K562 (cell line): Measurements from ENCODE around the gene ST7. TPM values are rescaled to one million over a fixed set of nuclear protein-coding genes. Genes with fewer than 3 reads are reported as not detected.

Experiments used
- ATAC-seq: fragments of 200-7000 bp; cut with Tn5 transposase; 3 replicates; pipeline ENCODE4 v1.9.1; 2020; ENCODE audit warnings: moderate library complexity
- BruUV-seq: library from RNA; stranded (reverse); fragments of 400-500 nt; replicated peaks from 2 replicates; lab custom pipeline; 2021; lab: Mats Ljungman, UMichigan
- CTCF ChIA-PET: fragments of 300-600 bp; formaldehyde crosslinking; extraction: SDS; loops from one replicate; lab custom pipeline; 2021; ENCODE audit warnings: low intra/inter-chr PET ratio; lab: Yijun Ruan, JAX
- POLR2A ChIA-PET: fragments of 300-600, 350-650 bp; sonication (Branson Sonifier 250); formaldehyde crosslinking; extraction: SDS; loops from one replicate; lab custom pipeline; 2021; ENCODE audit warnings: antibody characterized with exemption, inconsistent platforms; lab: Yijun Ruan, JAX
- DNase-seq, 4 experiments: peaks; one replicate each; pipeline versions ENCODE4 v3.0.0 to v3.0.0-alpha.2; 2011 to 2018; ENCODE audit warnings: low spot score in 3 of 4, mixed read lengths in 3 of 4; ENCODE audit errors: extremely low read depth in 1 of 4
- FAIRE-seq: peaks from 2 replicates; lab custom pipeline; 2011; peaks lifted over from hg19 to GRCh38; lab: Jason Lieb, UNC
- H2AFZ ChIP-seq: 2 replicates; pipeline ENCODE4 v1.6.0; 2011; ENCODE audit warnings: low read depth, low read length, control low read depth, inconsistent platforms
- H3K27ac ChIP-seq: fragments of 200-600 bp; 3 replicates; pipeline ENCODE4 v1.8.0; 2011; ENCODE audit warnings: low read depth, mild to moderate bottlenecking, control low read depth, inconsistent platforms, low read length, moderate library complexity, mixed read lengths; ENCODE audit errors: extremely low read depth
- H3K27me3 ChIP-seq, 2 experiments: fragments of 300-600 bp in 1 of 2; 2 replicates in 1 of 2; 3 replicates in 1 of 2; pipeline versions ENCODE4 v1.6.0 to v1.8.0; 2011; ENCODE audit warnings: inconsistent platforms in 2 of 2, low read length in 2 of 2, mild to moderate bottlenecking in 1 of 2, mixed read lengths in 1 of 2, moderate library complexity in 1 of 2; ENCODE audit not compliant: control insufficient read depth in 2 of 2, insufficient read depth in 2 of 2
- H3K36me3 ChIP-seq: fragments of 300-600 bp; 3 replicates; pipeline ENCODE4 v1.8.0; 2011; ENCODE audit warnings: mild to moderate bottlenecking, low read length, inconsistent platforms; ENCODE audit not compliant: control insufficient read depth, insufficient read depth
- H3K4me1 ChIP-seq, 2 experiments: fragments of 200-600 bp in 1 of 2; replicated peaks in 1 of 2; 2 replicates in 1 of 2; 3 replicates in 1 of 2; pipeline versions ENCODE4 v1.5.1 to v1.8.0; 2011; ENCODE audit warnings: inconsistent platforms in 2 of 2, low read length in 2 of 2, mild to moderate bottlenecking in 1 of 2, mixed read lengths in 1 of 2, moderate library complexity in 1 of 2; ENCODE audit not compliant: control insufficient read depth in 2 of 2, insufficient read depth in 2 of 2
- H3K4me2 ChIP-seq: 2 replicates; pipeline ENCODE4 v1.6.1; 2011; ENCODE audit warnings: low read length, control low read depth, inconsistent platforms, mixed read lengths; ENCODE audit not compliant: insufficient read depth
- H3K4me3 ChIP-seq: fragments of 200-600 bp; sonication (generic), shearing (Covaris generic); 2 replicates; pipeline ENCODE4 v1.5.1; 2016; ENCODE audit warnings: control low read depth, inconsistent platforms
- H3K79me2 ChIP-seq: fragments of 200-600 bp; 3 replicates; pipeline ENCODE4 v1.8.0; 2011; ENCODE audit warnings: low read length, inconsistent platforms; ENCODE audit not compliant: control insufficient read depth, insufficient read depth
- H3K9ac ChIP-seq, 2 experiments: 2 replicates each; pipeline versions ENCODE4 v1.6.0 to v1.6.1; 2011; ENCODE audit warnings: low read depth in 2 of 2, low read length in 2 of 2, control low read depth in 1 of 2, inconsistent platforms in 1 of 2, mild to moderate bottlenecking in 1 of 2, mixed read lengths in 1 of 2; ENCODE audit not compliant: insufficient read depth in 1 of 2
- H3K9me1 ChIP-seq: one replicate; pipeline ENCODE4 v1.6.0; 2011; ENCODE audit warnings: inconsistent platforms, mild to moderate bottlenecking, low read length, moderate library complexity; ENCODE audit not compliant: control insufficient read depth, insufficient read depth
- H3K9me3 ChIP-seq: replicated peaks from 2 replicates; pipeline ENCODE4 v1.5.1; 2011; ENCODE audit warnings: low read depth, low read length, inconsistent platforms; ENCODE audit not compliant: control insufficient read depth, insufficient read depth
- H4K20me1 ChIP-seq: replicated peaks from 2 replicates; pipeline ENCODE4 v1.6.1; 2011; ENCODE audit warnings: low read length, inconsistent platforms, mixed read lengths; ENCODE audit not compliant: control insufficient read depth, insufficient read depth
- ARID2 ChIP-seq: fragments of 450-650 bp; IDR thresholded peaks from 2 replicates; pipeline ENCODE4 v1.6.1; 2017; ENCODE audit warnings: antibody characterized with exemption, mild to moderate bottlenecking
- ARID4B ChIP-seq: sonication (generic); formaldehyde crosslinking; IDR thresholded peaks from 2 replicates; pipeline ENCODE4 v1.8.0; 2022; ENCODE audit warnings: mild to moderate bottlenecking, missing genetic modification reagents
- ARNT ChIP-seq, 2 experiments: fragments of 450-650 bp; IDR thresholded peaks; 2 replicates each; pipeline ENCODE4 v1.6.1; 2016; ENCODE audit warnings: mild to moderate bottlenecking in 1 of 2
- CREB3 ChIP-seq: fragments of 450-650 bp; conservative IDR thresholded peaks from 2 replicates; pipeline ENCODE4 v1.6.1; 2016; ENCODE audit warnings: missing genetic modification characterization, low read depth, mild to moderate bottlenecking, missing compliant biosample characterization, moderate library complexity
- EP300 ChIP-seq: IDR thresholded peaks from 2 replicates; pipeline ENCODE4 v1.6.1; 2012; ENCODE audit warnings: low read length, improper control_type of control experiment
- HNRNPK ChIP-seq: fragments of 200-400 bp; formaldehyde crosslinking; IDR thresholded peaks from one replicate; pipeline ENCODE4 v1.6.1; 2018; ENCODE audit warnings: mild to moderate bottlenecking, low read depth, low read length; ENCODE audit not compliant: poor library complexity, severe bottlenecking
- RNF2 ChIP-seq: sonication (generic); IDR thresholded peaks from 2 replicates; pipeline ENCODE4 v1.6.1; 2016
- ZNF212 ChIP-seq: fragments of 450-650 bp; formaldehyde crosslinking; IDR thresholded peaks from 2 replicates; pipeline ENCODE4 v1.4.0; 2020; ENCODE audit warnings: mild to moderate bottlenecking
- ZNF324 ChIP-seq: fragments of 250-450 bp; sonication (Bioruptor Pico); IDR thresholded peaks from 2 replicates; pipeline ENCODE4 v1.4.0; 2020; ENCODE audit warnings: mild to moderate bottlenecking
- ZNF583 ChIP-seq: fragments of 250-450 bp; sonication (Bioruptor Pico); IDR thresholded peaks from 2 replicates; pipeline ENCODE4 v1.4.0; 2020
- WGBS: fragments of 100-300 bp; shearing (Covaris generic); methylation state at CpG from one replicate; pipeline ENCODE4 v1.1.6; 2016; ENCODE audit warnings: low coverage, mixed read lengths; ENCODE audit not compliant: insufficient coverage; ENCODE audit errors: missing lambda C conversion rate; 5-methylcytosine and 5-hydroxymethylcytosine counted together
- in situ Hi-C: fragments of 300-500 bp; cut with MboI; formaldehyde crosslinking; loops from 4 replicates; pipeline ENCODE4 v1.15.0; 2018; ENCODE audit warnings: inconsistent platforms, mixed read lengths
- intact Hi-C: fragments of 100-400 bp; cut with micrococcal nuclease; formaldehyde crosslinking; loops from 2 replicates; pipeline ENCODE4 v1.14.2; 2022
- polyA plus RNA-seq, 8 experiments: library from polyadenylated mRNA; depleted of rRNA in 4 of 8; stranded (reverse) in 5 of 8; unstranded in 3 of 8; fragments of >200 nt; fragmentation: Nextera tagmentation in 2 of 8; fragmentation: Illumina TruSeq in 1 of 8; extraction: Ambion mirVana in 2 of 8; extraction: Trizol in 1 of 8; gene quantifications; 2 replicates each; pipeline versions ENCODE4 v1.2.1 to v1.2.3, GENCODE V29; 2011 to 2014; ENCODE audit warnings: inconsistent platforms in 1 of 8, missing spikeins in 1 of 8
- total RNA-seq, 7 experiments: library from RNA; depleted of rRNA in 6 of 7; stranded (reverse); fragments of >200 nt in 6 of 7; fragmentation: Illumina TruSeq in 2 of 7; extraction: Trizol in 2 of 7; gene quantifications; 2 replicates each; pipeline versions ENCODE4 v1.2.1 to v1.2.3, GENCODE V29; 2011 to 2021; ENCODE audit warnings: low replicate concordance in 1 of 7

ST7 gene
- total and polyA plus RNA-seq, 9 of the 15 experiments (the other 6 are each of a cell fraction or from before 2014, with no cell fraction given), result 23.9 to 56.3 (median 36.9) TPM

- POLR2A ChIA-PET, result interaction anchor here (1.4 kb wide), 1 partner anchor 9 kb away, joined by 4 read pairs; no protein-coding TSS in a partner anchor
- TF ChIP-seq EP300 (no peak), HNRNPK (peak; percentile 38)
- no peaks in the 10 kb centered on the region; a peak in 1 of 5 replicates for H3K27me3 ChIP-seq
- in situ Hi-C loops (no loop called here), intact Hi-C loops (no loop called here)
- DNase-seq (no peak), ATAC-seq (no peak), FAIRE-seq (no peak)
- no peaks in the 10 kb centered on the region for H4K20me1 ChIP-seq
- WGBS, result 0% methylated on average over 1 of the region's 1 CpG
- H3K36me3 ChIP-seq, result no peaks in the 10 kb centered on the region
- H3K9me1 ChIP-seq, result no peaks in the 10 kb centered on the region
- H3K4me2 ChIP-seq, result no peak overlapping the region
- no peak overlapping the region for H2AFZ ChIP-seq
- H3K9ac ChIP-seq, result no peak overlapping the region
- CTCF ChIA-PET, result no interaction called here
- H3K9me3 ChIP-seq, result no peaks in the 10 kb centered on the region
- no peaks in the 10 kb centered on the region for H3K79me2 ChIP-seq
- H3K4me3 ChIP-seq, result no peak overlapping the region
- no TSS peak for BruUV-seq
- H3K4me1 ChIP-seq, result no peaks in the 10 kb centered on the region
- H3K27ac ChIP-seq, result no peak overlapping the region
Observed at GRCh38 chr7:117264716-117265115, 311.4 kb downstream of the ST7 start.

GRCh38 chr7:117269417-117269816 lies 316.1 kb downstream of the ST7 start:
- Histone ChIP-seq H3K27me3 (peaks cover 15 to 21% of the 10 kb centered on the region in 2 experiments; a peak in 4 of 5 replicates), H3K4me3 (no peak overlapping the region), H3K27ac (no peak overlapping the region), H3K79me2 (no peaks in the 10 kb centered on the region), H3K4me2 (no peak overlapping the region), H3K9me3 (no peaks in the 10 kb centered on the region), H2AFZ (no peak overlapping the region), H3K36me3 (no peaks in the 10 kb centered on the region), H3K4me1 (no peaks in the 10 kb centered on the region), H4K20me1 (no peaks in the 10 kb centered on the region), H3K9me1 (no peaks in the 10 kb centered on the region), H3K9ac (no peak overlapping the region)
- FAIRE-seq (no peak), ATAC-seq (peak; percentile 53; the same call in 2 of the 3 replicates), DNase-seq (no peak)
- BruUV-seq, result no TSS peak
- intact Hi-C loops (no loop called here), in situ Hi-C loops (no loop called here)
- under 1% methylated on average over 5 of the region's 5 CpGs for WGBS
- CTCF ChIA-PET, result no interaction called here
- POLR2A ChIA-PET, result no interaction called here
- TF ChIP-seq ARNT (IDR thresholded peaks at IDR 0.05) (no peak), ZNF324 (CRISPR knock-in tag) (no peak), CREB3 (tag) (no peak), ZNF583 (CRISPR knock-in tag) (no peak), ARID2 (no peak), ZNF212 (no peak), ARID4B (CRISPR knock-in tag) (no peak), RNF2 (no peak)
